Thyroid gland (tissue), 4 donors: ENCODE measurements around the gene RELCH. TPM values are rescaled to one million over a fixed set of nuclear protein-coding genes. Genes with fewer than 3 reads are reported as not detected.

Experiments used
- DNase-seq, 2 donors: peaks; one replicate each; pipeline ENCODE4 v3.0.0-alpha.2; 2019
- H3K27ac ChIP-seq, 3 donors: fragments of 200-600 bp; sonication (generic); 1 replicate in 2 of 3; 2 replicates in 1 of 3; pipeline ENCODE4 v1.5.1; 2016 to 2019; ENCODE audit warnings: mild to moderate bottlenecking in 1 of 3, moderate library complexity in 1 of 3
- H3K27me3 ChIP-seq: fragments of 200-600 bp; sonication (generic); one replicate; pipeline ENCODE4 v1.5.1; 2019
- H3K36me3 ChIP-seq, 2 donors: fragments of 200-600 bp; sonication (generic); one replicate each; pipeline ENCODE4 v1.5.1; 2016 to 2019
- H3K4me1 ChIP-seq, 2 donors: fragments of 200-600 bp; sonication (generic); one replicate each; pipeline ENCODE4 v1.5.1; 2017 to 2019
- H3K4me3 ChIP-seq, 3 donors: fragments of 200-600 bp; sonication (generic); replicated peaks in 1 of 3; 1 replicate in 2 of 3; 2 replicates in 1 of 3; pipeline ENCODE4 v1.5.1; 2016; ENCODE audit warnings: mild to moderate bottlenecking in 1 of 3
- H3K9me3 ChIP-seq: fragments of 200-600 bp; sonication (generic); one replicate; pipeline ENCODE4 v1.5.1; 2017
- POLR2A ChIP-seq, 2 donors: fragments of 450-650 bp; IDR thresholded peaks; one replicate each; pipeline ENCODE4 v1.6.1; 2017; ENCODE audit warnings: antibody characterized with exemption in 2 of 2, mild to moderate bottlenecking in 2 of 2, moderate library complexity in 1 of 2
- WGBS, 2 donors: methylation state at CpG; one replicate each; pipeline ENCODE4 v1.1.5; 2017; 5-methylcytosine and 5-hydroxymethylcytosine counted together
- intact Hi-C: fragments of 100-400 bp; cut with DNase I; formaldehyde crosslinking; loops from one replicate; pipeline ENCODE4 v1.15.1; 2023
- total RNA-seq, 4 donors: library from RNA; depleted of rRNA; stranded (reverse); fragments of >200 nt; gene quantifications; one replicate each; pipeline ENCODE4 v1.2.3, GENCODE V29; 2016
- TF ChIP-seq, protein P1 (sequence below), 6 experiments: fragments of 200-600 bp in 3 of 6; fragments of 450-650 bp in 3 of 6; sonication (generic) in 3 of 6; IDR thresholded peaks; one replicate each; pipeline ENCODE4 v1.5.1; 2016 to 2019; ENCODE audit warnings: antibody characterized with exemption in 6 of 6, mild to moderate bottlenecking in 2 of 6, inconsistent platforms in 1 of 6, moderate library complexity in 1 of 6

Gene RELCH
- total RNA-seq, 4 donors from 2014 or later = 48.2 to 101 (median 56.9) TPM

DNA sequence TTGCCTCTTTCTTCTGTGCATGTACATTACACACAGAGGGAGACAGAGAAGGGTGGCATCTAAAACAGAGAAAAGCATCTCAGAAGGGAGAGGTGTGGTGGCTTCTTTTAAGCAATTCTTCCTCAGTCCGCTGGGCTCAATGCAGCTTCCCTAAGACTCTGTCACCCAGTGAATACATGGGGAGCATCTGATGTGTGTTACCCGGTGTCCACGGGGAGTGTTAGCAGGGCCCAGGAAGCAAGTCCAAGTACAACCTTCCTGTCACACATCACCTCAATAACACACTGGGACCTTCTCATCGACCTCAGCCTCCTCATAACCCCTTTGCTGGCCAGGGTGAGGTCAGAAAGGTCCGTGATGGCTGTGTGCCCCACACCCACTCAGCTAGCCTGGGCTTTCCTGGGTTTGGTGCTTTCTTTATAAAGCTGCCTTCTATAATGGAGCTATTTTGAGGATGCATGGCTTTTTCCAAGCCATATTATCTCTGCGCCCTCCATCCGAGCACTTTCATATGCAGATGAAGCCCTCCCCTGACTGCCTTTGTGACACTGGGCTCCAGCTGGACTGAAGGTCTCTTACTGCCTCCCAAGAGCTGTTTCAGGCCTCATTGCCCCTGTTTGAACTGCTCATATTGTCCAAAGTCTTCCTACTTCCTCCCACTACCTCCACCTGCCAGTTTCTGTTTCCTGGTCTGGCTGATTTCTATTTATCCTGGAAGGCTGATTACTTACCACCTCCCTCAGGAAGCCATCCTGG, 159.5 kb downstream of the RELCH start:
- intact Hi-C loops = no loop called here
- Histone ChIP-seq H3K4me1 (no peaks in the 10 kb centered on the region), H3K4me3 (no peak overlapping the region), H3K27ac (no peak overlapping the region), H3K9me3 (no peaks in the 10 kb centered on the region), H3K27me3 (no peaks in the 10 kb centered on the region), H3K36me3 (no peaks in the 10 kb centered on the region)
- 71 to 73% methylated on average over 7 of the region's 7 CpGs for WGBS, 2 donors
- DNase-seq = no peak
- TF ChIP-seq, protein P1, sequence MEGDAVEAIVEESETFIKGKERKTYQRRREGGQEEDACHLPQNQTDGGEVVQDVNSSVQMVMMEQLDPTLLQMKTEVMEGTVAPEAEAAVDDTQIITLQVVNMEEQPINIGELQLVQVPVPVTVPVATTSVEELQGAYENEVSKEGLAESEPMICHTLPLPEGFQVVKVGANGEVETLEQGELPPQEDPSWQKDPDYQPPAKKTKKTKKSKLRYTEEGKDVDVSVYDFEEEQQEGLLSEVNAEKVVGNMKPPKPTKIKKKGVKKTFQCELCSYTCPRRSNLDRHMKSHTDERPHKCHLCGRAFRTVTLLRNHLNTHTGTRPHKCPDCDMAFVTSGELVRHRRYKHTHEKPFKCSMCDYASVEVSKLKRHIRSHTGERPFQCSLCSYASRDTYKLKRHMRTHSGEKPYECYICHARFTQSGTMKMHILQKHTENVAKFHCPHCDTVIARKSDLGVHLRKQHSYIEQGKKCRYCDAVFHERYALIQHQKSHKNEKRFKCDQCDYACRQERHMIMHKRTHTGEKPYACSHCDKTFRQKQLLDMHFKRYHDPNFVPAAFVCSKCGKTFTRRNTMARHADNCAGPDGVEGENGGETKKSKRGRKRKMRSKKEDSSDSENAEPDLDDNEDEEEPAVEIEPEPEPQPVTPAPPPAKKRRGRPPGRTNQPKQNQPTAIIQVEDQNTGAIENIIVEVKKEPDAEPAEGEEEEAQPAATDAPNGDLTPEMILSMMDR (IDR thresholded peaks at IDR 0.05) = no peak
- TF ChIP-seq POLR2A (IDR thresholded peaks at IDR 0.05) = no peak

DNA sequence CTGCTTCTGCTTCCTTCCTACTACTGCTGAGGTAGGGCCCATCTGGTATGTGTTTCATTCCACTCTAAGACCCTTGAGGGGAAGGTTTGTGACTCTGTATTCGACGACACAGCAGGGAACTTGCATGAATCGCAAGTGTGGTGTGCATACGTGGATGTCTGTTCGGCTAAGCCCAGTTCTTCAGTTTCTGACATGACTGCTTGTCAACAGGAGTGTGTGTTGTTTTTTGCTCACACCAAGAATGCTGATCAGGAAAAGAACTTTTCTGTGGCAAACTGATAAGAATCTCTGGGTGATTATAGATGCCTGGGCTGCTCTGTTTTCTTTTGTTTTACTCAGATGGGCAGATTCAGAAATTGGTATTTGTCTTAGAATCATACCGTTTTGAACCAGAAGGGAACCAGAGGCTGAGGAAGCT, 160.0 kb downstream of the RELCH start:
- intact Hi-C loops = no loop called here
- no peak overlapping the region for H3K27ac ChIP-seq
- H3K36me3 ChIP-seq = no peaks in the 10 kb centered on the region
- no peak for TF ChIP-seq POLR2A (IDR thresholded peaks at IDR 0.05)
- TF ChIP-seq, protein P1 (IDR thresholded peaks at IDR 0.05) = no peak
- H3K9me3 ChIP-seq = no peaks in the 10 kb centered on the region
- H3K4me3 ChIP-seq = no peak overlapping the region
- DNase-seq = no peak
- no peaks in the 10 kb centered on the region for H3K4me1 ChIP-seq
- WGBS, 2 donors = 52 to 63% methylated on average over 6 of the region's 6 CpGs
- H3K27me3 ChIP-seq = no peaks in the 10 kb centered on the region

DNA sequence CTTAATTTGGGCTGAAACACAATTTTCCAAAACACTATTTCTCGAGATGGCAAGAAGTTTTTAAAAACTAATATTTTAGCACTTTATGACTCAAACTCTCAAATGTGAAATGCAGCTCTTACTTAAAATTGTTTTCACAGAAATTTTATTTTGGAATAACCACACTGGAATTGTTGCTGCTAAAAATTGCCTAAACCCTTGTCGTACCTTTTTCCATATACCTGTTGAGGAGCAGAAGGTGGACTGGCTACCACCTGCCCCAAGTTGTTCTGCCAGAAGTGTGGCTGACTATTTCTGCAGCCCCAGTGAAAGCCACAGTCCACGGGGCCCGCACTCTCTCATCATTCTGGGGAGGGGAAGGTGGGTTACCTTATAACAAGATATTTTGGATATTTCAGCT, 161.4 kb downstream of the RELCH start:
- TF ChIP-seq POLR2A (IDR thresholded peaks at IDR 0.05) = no peak
- TF ChIP-seq, protein P1 (IDR thresholded peaks at IDR 0.05) = no peak
- no peak for DNase-seq
- no peak overlapping the region for H3K4me3 ChIP-seq
- no peak overlapping the region for H3K27ac ChIP-seq
- WGBS, 2 donors = 79 to 88% methylated on average over 4 of the region's 4 CpGs
- no peaks in the 10 kb centered on the region for H3K4me1 ChIP-seq
- H3K27me3 ChIP-seq = no peaks in the 10 kb centered on the region
- intact Hi-C loops = no loop called here
- H3K36me3 ChIP-seq = no peaks in the 10 kb centered on the region
- H3K9me3 ChIP-seq = no peaks in the 10 kb centered on the region

DNA sequence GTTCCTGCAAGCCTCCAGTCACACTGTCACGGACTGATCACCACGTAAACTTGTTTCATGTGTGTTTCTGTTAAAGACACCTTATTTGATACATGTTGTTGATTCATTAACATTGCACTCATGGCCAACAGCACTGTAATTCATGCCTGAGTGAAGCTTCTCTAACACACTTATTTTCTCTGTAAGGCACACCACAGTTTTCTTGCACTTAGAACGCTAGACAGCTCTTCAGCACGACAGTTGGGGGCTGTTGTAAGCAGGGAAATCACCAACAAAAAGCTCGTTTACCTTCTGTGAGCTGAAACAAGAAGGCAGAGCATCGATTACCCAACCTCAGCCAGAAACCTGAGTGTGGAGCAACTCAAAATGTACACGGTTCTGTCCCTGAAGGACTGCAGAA, 166.1 kb downstream of the RELCH start:
- H3K27me3 ChIP-seq = no peaks in the 10 kb centered on the region
- H3K9me3 ChIP-seq = no peaks in the 10 kb centered on the region
- no peaks in the 10 kb centered on the region for H3K36me3 ChIP-seq
- H3K4me1 ChIP-seq = no peaks in the 10 kb centered on the region
- intact Hi-C loops = no loop called here
- no peak overlapping the region for H3K4me3 ChIP-seq
- DNase-seq = no peak
- WGBS, 2 donors = 64 to 69% methylated on average over 7 of the region's 7 CpGs
- TF ChIP-seq POLR2A (IDR thresholded peaks at IDR 0.05) = no peak
- TF ChIP-seq, protein P1 (IDR thresholded peaks at IDR 0.05) = no peak
- H3K27ac ChIP-seq = no peak overlapping the region

DNA sequence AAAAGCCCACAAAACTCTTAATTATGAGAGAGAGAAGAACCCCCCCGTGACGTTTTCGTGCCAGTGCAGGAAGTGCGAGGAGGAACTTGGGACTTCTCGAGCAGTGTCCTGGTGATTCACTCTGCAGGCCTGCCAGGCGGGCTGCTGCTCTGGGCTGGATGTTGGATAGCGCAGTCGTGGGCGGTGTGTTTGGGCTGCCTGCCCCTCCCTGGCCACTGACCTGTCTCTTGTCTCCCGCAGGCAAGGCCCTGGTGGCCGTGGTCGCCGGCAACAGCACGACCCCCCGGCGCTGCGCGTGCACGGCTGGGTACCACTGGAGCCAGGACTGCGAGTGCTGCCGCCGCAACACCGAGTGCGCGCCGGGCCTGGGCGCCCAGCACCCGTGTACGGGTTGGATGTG, 167.1 kb downstream of the RELCH start:
- intact Hi-C loops = no loop called here
- H3K9me3 ChIP-seq = no peaks in the 10 kb centered on the region
- 89 to 93% methylated on average over 11 to 29 of the region's 29 CpGs for WGBS, 2 donors

More for the DNA sequence above, 167.1 kb downstream of the RELCH start:
- no peaks in the 10 kb centered on the region for H3K36me3 ChIP-seq
- TF ChIP-seq, protein P1 (IDR thresholded peaks at IDR 0.05) = no peak
- TF ChIP-seq POLR2A (IDR thresholded peaks at IDR 0.05) = no peak
- H3K27ac ChIP-seq = no peak overlapping the region
- H3K27me3 ChIP-seq = no peaks in the 10 kb centered on the region
- no peak for DNase-seq
- H3K4me3 ChIP-seq = no peak overlapping the region
- no peaks in the 10 kb centered on the region for H3K4me1 ChIP-seq
